ENCODE results near the gene GCSH. TPM values are rescaled to one million over a fixed set of nuclear protein-coding genes. Genes with fewer than 3 reads are reported as not detected.

Gene GCSH
- total RNA-seq, 6 experiments from 2014 or later: 41.8 to 77.1 (median 52.4) TPM

GRCh38 chr16:81061307-81061640 lies 34.9 kb downstream of the GCSH start:
- Histone ChIP-seq H3K36me3 (no peaks in the 10 kb centered on the region), H3K4me3 (no peak overlapping the region), H3K27ac (no peak overlapping the region), H3K9me3 (no peaks in the 10 kb centered on the region), H3K4me1 (no peaks in the 10 kb centered on the region), H3K27me3 (no peaks in the 10 kb centered on the region)
- WGBS (ENCODE audit: insufficient coverage, low coverage, low lambda C conversion rate, missing lambda C conversion rate): 80% methylated on average over 1 of the region's 10 CpGs
- DNase-seq (no peak), ATAC-seq (no peak)
- TF ChIP-seq POLR2A (IDR thresholded peaks at IDR 0.05): no peak
- no peak for TF ChIP-seq CTCF (IDR thresholded peaks at IDR 0.05)
- intact Hi-C loops (cut with DNase I): no loop called here

- TF ChIP-seq POLR2A (IDR thresholded peaks at IDR 0.05) (no peak), CTCF (IDR thresholded peaks at IDR 0.05) (no peak)
- Histone ChIP-seq H3K9me3 (no peaks in the 10 kb centered on the region), H3K27me3 (no peaks in the 10 kb centered on the region), H3K36me3 (no peaks in the 10 kb centered on the region), H3K27ac (no peak overlapping the region), H3K4me3 (no peak overlapping the region), H3K4me1 (no peaks in the 10 kb centered on the region)
- WGBS (ENCODE audit: insufficient coverage, low coverage, low lambda C conversion rate, missing lambda C conversion rate): 89% methylated on average over 13 of the region's 14 CpGs
- intact Hi-C loops (cut with DNase I): no loop called here
- ATAC-seq: no peak
- no peak for DNase-seq
These were observed 35.5 kb downstream of the GCSH start for GRCh38 chr16:81060576-81061306.

- no peak for TF ChIP-seq CTCF (IDR thresholded peaks at IDR 0.05)
- no peak for TF ChIP-seq POLR2A (IDR thresholded peaks at IDR 0.05)
- H3K27ac ChIP-seq: no peak overlapping the region
- H3K4me3 ChIP-seq: no peak overlapping the region
- peaks cover 0 to 10% (median 0%) of the 10 kb centered on the region in 4 donors for H3K9me3 ChIP-seq
- H3K36me3 ChIP-seq: no peaks in the 10 kb centered on the region
- ATAC-seq: no peak
- intact Hi-C loops (cut with DNase I): no loop called here
- WGBS (ENCODE audit: insufficient coverage, low coverage, low lambda C conversion rate, missing lambda C conversion rate): 80% methylated on average over 11 of the region's 11 CpGs
- H3K27me3 ChIP-seq: no peaks in the 10 kb centered on the region
- DNase-seq: no peak
- no peaks in the 10 kb centered on the region for H3K4me1 ChIP-seq
These were observed 42.4 kb downstream of the GCSH start for GRCh38 chr16:81053761-81054160.

- H3K36me3 ChIP-seq: peaks cover 0 to 48% (median 15%) of the 10 kb centered on the region in 4 donors
- H3K4me3 ChIP-seq: no peak overlapping the region
- no peaks in the 10 kb centered on the region for H3K4me1 ChIP-seq
- WGBS (ENCODE audit: insufficient coverage, low coverage, low lambda C conversion rate, missing lambda C conversion rate): 90% methylated on average over 2 of the region's 2 CpGs
- DNase-seq (no peak), ATAC-seq (no peak)
- TF ChIP-seq CTCF (IDR thresholded peaks at IDR 0.05) (no peak), POLR2A (IDR thresholded peaks at IDR 0.05) (no peak)
- H3K9me3 ChIP-seq: no peaks in the 10 kb centered on the region
- no peak overlapping the region for H3K27ac ChIP-seq
- intact Hi-C loops (cut with DNase I): no loop called here
- H3K27me3 ChIP-seq: no peaks in the 10 kb centered on the region
These were observed 53.4 kb downstream of the GCSH start for GRCh38 chr16:81042821-81043220.
